Measurements from ENCODE around the gene PROCA1.
A peak's percentile ranks its signal among the peaks of the same experiment; 100 is the strongest.

The PROCA1 gene

DNA sequence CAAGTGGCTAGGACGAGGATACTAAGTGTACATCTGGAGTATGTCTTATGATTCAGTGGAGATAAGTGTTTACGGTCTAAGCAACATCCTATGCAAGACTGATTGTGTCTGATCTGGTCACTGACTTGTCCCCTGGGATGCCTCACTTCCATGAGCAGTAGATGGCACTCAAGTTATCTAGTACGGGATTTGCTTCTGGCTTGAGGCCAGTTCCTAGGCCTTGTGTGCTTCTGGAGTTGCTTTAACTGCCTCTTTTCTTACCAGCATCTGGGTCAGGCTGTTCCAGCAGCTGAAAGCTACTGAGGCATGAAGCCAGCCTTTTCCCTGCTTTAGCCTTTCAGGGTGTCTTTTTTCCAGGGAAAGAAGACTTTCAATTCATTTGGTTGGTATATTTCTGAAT is 26.7 kb downstream of the PROCA1 start:
- Histone ChIP-seq H3K14ac (ENCODE audit: low read length) (no peak overlapping the region), H2BK12ac (ENCODE audit: low read length) (no peak overlapping the region), H3K4me1 (ENCODE audit: control insufficient read depth in 2 of 2, insufficient read depth in 1 of 2, low read depth in 1 of 2, low read length in 2 of 2) (no peaks in the 10 kb centered on the region), H2BK15ac (ENCODE audit: low read length) (no peak overlapping the region), H3K18ac (ENCODE audit: low read length) (no peak overlapping the region), H2BK120ac (ENCODE audit: low read depth, low read length) (no peak overlapping the region), H3K27me3 (ENCODE audit: control insufficient read depth in 3 of 3, insufficient read depth in 3 of 3, low read depth in 1 of 3, low read length in 3 of 3) (no peaks in the 10 kb centered on the region), H2AFZ (ENCODE audit: low read length) (no peak overlapping the region), H3K9me3 (replicated peaks in 1 of 2; ENCODE audit: control insufficient read depth in 2 of 2, insufficient read depth in 1 of 2, low read depth in 1 of 2, low read length in 2 of 2) (no peaks in the 10 kb centered on the region), H2BK5ac (ENCODE audit: low read length) (no peak overlapping the region), H3K4ac (ENCODE audit: low read length) (no peak overlapping the region), H3K4me3 (ENCODE audit: low read length in 2 of 2) (no peak overlapping the region), H3K27ac (replicated peaks; ENCODE audit: low read length) (no peak overlapping the region), H3K4me2 (ENCODE audit: insufficient read depth, low read length, poor library complexity, severe bottlenecking) (no peak overlapping the region), H4K91ac (ENCODE audit: low read depth, low read length, poor library complexity) (no peak overlapping the region), H3K23ac (ENCODE audit: low read depth, low read length, poor library complexity) (no peak overlapping the region), H2AK5ac (ENCODE audit: low read depth, low read length) (no peak overlapping the region), H3K9ac (ENCODE audit: low read depth, low read length, poor library complexity) (no peak overlapping the region), H3K79me1 (ENCODE audit: low read depth, low read length) (peaks cover 2% of the 10 kb centered on the region), H4K8ac (ENCODE audit: low read depth, low read length) (no peak overlapping the region), H3K36me3 (replicated peaks in 1 of 2; ENCODE audit: control insufficient read depth in 2 of 2, insufficient read depth in 2 of 2, low read length in 2 of 2) (peaks cover 69 to 99% of the 10 kb centered on the region in 2 donors)
- DNase-seq (ENCODE audit: low spot score), result no peak
- WGBS, 2 donors (ENCODE audit: extremely low coverage in 2 of 2, insufficient read length in 2 of 2, insufficient replicate concordance in 1 of 2), result no CpG with 5 or more reads among the region's 3 CpGs

- H3K4me1 ChIP-seq (ENCODE audit: control insufficient read depth in 2 of 2, insufficient read depth in 1 of 2, low read depth in 1 of 2, low read length in 2 of 2), result no peaks in the 10 kb centered on the region
- H3K4me2 ChIP-seq (ENCODE audit: insufficient read depth, low read length, poor library complexity, severe bottlenecking), result no peak overlapping the region
- no peak overlapping the region for H3K14ac ChIP-seq (ENCODE audit: low read length)
- no peak overlapping the region for H2BK120ac ChIP-seq (ENCODE audit: low read depth, low read length)
- WGBS, 2 donors (ENCODE audit: extremely low coverage in 2 of 2, insufficient read length in 2 of 2, insufficient replicate concordance in 1 of 2), result no CpG with 5 or more reads among the region's 11 CpGs
- H3K27ac ChIP-seq (replicated peaks; ENCODE audit: low read length), result no peak overlapping the region
- no peak overlapping the region for H4K91ac ChIP-seq (ENCODE audit: low read depth, low read length, poor library complexity)
- peak overlapping the region; percentile 35 for H3K23ac ChIP-seq (ENCODE audit: low read depth, low read length, poor library complexity)
- H3K79me1 ChIP-seq (ENCODE audit: low read depth, low read length), result peaks cover 2% of the 10 kb centered on the region
- no peak overlapping the region for H2BK15ac ChIP-seq (ENCODE audit: low read length)
- no peak overlapping the region for H2AFZ ChIP-seq (ENCODE audit: low read length)
- no peak overlapping the region for H2BK12ac ChIP-seq (ENCODE audit: low read length)
- no peak overlapping the region for H3K4me3 ChIP-seq (ENCODE audit: low read length in 2 of 2)
- no peaks in the 10 kb centered on the region for H3K27me3 ChIP-seq (ENCODE audit: control insufficient read depth in 3 of 3, insufficient read depth in 3 of 3, low read depth in 1 of 3, low read length in 3 of 3)
- no peak overlapping the region for H2BK5ac ChIP-seq (ENCODE audit: low read length)
- DNase-seq (ENCODE audit: low spot score), result no peak
- no peak overlapping the region for H4K8ac ChIP-seq (ENCODE audit: low read depth, low read length)
- no peak overlapping the region for H3K9ac ChIP-seq (ENCODE audit: low read depth, low read length, poor library complexity)
- no peak overlapping the region for H3K18ac ChIP-seq (ENCODE audit: low read length)
- H3K4ac ChIP-seq (ENCODE audit: low read length), result no peak overlapping the region
- H2AK5ac ChIP-seq (ENCODE audit: low read depth, low read length), result no peak overlapping the region
- H3K9me3 ChIP-seq (replicated peaks in 1 of 2; ENCODE audit: control insufficient read depth in 2 of 2, insufficient read depth in 1 of 2, low read depth in 1 of 2, low read length in 2 of 2), result no peaks in the 10 kb centered on the region
- peaks cover 65 to 93% of the 10 kb centered on the region in 2 donors for H3K36me3 ChIP-seq (replicated peaks in 1 of 2; ENCODE audit: control insufficient read depth in 2 of 2, insufficient read depth in 2 of 2, low read length in 2 of 2)
Observed at GRCh38 chr17:28682655-28683054, 29.0 kb downstream of the PROCA1 start.

DNA sequence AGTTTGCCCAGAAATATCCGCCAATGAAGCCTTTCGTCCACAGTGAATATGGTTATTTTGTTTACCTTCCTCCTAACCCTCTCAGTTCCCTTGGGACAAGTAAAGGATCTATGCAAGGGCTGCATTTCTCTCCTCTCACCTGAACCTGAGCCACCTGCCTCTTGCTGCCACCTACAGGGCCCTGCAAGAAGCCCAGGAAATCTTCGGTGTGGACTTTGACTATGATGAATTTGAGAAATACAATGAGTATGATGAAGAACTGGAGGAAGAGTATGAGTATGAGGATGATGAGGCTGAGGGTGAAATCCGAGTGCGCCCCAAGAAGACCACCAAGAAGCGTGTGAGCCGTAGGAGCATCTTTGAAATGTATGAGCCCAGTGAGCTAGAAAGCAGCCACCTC is 35.7 kb downstream of the PROCA1 start:
- H2AK5ac ChIP-seq (ENCODE audit: low read depth, low read length), result no peak overlapping the region
- H3K4me3 ChIP-seq (ENCODE audit: low read length in 2 of 2), result no peak overlapping the region
- DNase-seq (ENCODE audit: low spot score), result no peak
- H3K18ac ChIP-seq (ENCODE audit: low read length), result no peak overlapping the region
- H3K27me3 ChIP-seq (ENCODE audit: control insufficient read depth in 3 of 3, insufficient read depth in 3 of 3, low read depth in 1 of 3, low read length in 3 of 3), result no peaks in the 10 kb centered on the region
- no peak overlapping the region for H4K91ac ChIP-seq (ENCODE audit: low read depth, low read length, poor library complexity)
- H2BK120ac ChIP-seq (ENCODE audit: low read depth, low read length), result no peak overlapping the region
- peaks cover 56 to 93% of the 10 kb centered on the region in 2 donors for H3K36me3 ChIP-seq (replicated peaks in 1 of 2; ENCODE audit: control insufficient read depth in 2 of 2, insufficient read depth in 2 of 2, low read length in 2 of 2)
- H4K8ac ChIP-seq (ENCODE audit: low read depth, low read length), result no peak overlapping the region
- no peak overlapping the region for H3K4me2 ChIP-seq (ENCODE audit: insufficient read depth, low read length, poor library complexity, severe bottlenecking)
- no peaks in the 10 kb centered on the region for H3K79me1 ChIP-seq (ENCODE audit: low read depth, low read length)
- H3K27ac ChIP-seq (replicated peaks; ENCODE audit: low read length), result no peak overlapping the region
- no peak overlapping the region for H3K4ac ChIP-seq (ENCODE audit: low read length)
- no peak overlapping the region for H3K14ac ChIP-seq (ENCODE audit: low read length)
- H2AFZ ChIP-seq (ENCODE audit: low read length), result no peak overlapping the region
- no peak overlapping the region for H2BK5ac ChIP-seq (ENCODE audit: low read length)
- no peak overlapping the region for H2BK12ac ChIP-seq (ENCODE audit: low read length)
- no peak overlapping the region for H2BK15ac ChIP-seq (ENCODE audit: low read length)
- H3K23ac ChIP-seq (ENCODE audit: low read depth, low read length, poor library complexity), result no peak overlapping the region
- no CpG with 5 or more reads among the region's 7 CpGs for WGBS, 2 donors (ENCODE audit: extremely low coverage in 2 of 2, insufficient read length in 2 of 2, insufficient replicate concordance in 1 of 2)
- H3K9ac ChIP-seq (ENCODE audit: low read depth, low read length, poor library complexity), result no peak overlapping the region
- H3K9me3 ChIP-seq (replicated peaks in 1 of 2; ENCODE audit: control insufficient read depth in 2 of 2, insufficient read depth in 1 of 2, low read depth in 1 of 2, low read length in 2 of 2), result no peaks in the 10 kb centered on the region
- H3K4me1 ChIP-seq (ENCODE audit: control insufficient read depth in 2 of 2, insufficient read depth in 1 of 2, low read depth in 1 of 2, low read length in 2 of 2), result no peaks in the 10 kb centered on the region

DNA sequence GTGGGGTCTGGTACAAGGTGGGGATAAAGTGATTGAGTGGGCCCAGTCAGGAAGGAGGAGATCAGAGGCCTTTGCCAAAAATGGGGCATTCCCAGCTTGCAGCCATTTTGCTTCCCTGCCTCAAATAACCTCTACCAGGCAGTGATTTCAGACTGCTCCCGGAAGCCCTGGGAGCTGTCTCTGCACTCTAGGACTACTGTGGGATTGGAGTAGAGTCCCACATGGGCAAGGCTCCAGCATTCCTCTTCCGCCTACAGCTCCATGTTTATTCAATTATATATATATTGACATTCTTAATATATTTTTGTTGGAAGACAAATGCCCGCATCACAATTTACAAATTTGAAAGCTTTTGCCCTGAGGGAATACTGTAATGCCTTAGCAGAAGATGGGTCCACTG is 36.2 kb downstream of the PROCA1 start:
- Histone ChIP-seq H2BK15ac (ENCODE audit: low read length) (no peak overlapping the region), H4K8ac (ENCODE audit: low read depth, low read length) (no peak overlapping the region), H3K27me3 (ENCODE audit: control insufficient read depth in 3 of 3, insufficient read depth in 3 of 3, low read depth in 1 of 3, low read length in 3 of 3) (no peaks in the 10 kb centered on the region), H3K18ac (ENCODE audit: low read length) (no peak overlapping the region), H3K14ac (ENCODE audit: low read length) (no peak overlapping the region), H2BK120ac (ENCODE audit: low read depth, low read length) (no peak overlapping the region), H3K36me3 (replicated peaks in 1 of 2; ENCODE audit: control insufficient read depth in 2 of 2, insufficient read depth in 2 of 2, low read length in 2 of 2) (peaks cover 54 to 92% of the 10 kb centered on the region in 2 donors), H2BK5ac (ENCODE audit: low read length) (no peak overlapping the region), H2AFZ (ENCODE audit: low read length) (no peak overlapping the region), H4K91ac (ENCODE audit: low read depth, low read length, poor library complexity) (no peak overlapping the region), H3K27ac (replicated peaks; ENCODE audit: low read length) (no peak overlapping the region), H3K23ac (ENCODE audit: low read depth, low read length, poor library complexity) (no peak overlapping the region), H3K79me1 (ENCODE audit: low read depth, low read length) (no peaks in the 10 kb centered on the region), H3K9me3 (replicated peaks in 1 of 2; ENCODE audit: control insufficient read depth in 2 of 2, insufficient read depth in 1 of 2, low read depth in 1 of 2, low read length in 2 of 2) (no peaks in the 10 kb centered on the region), H2BK12ac (ENCODE audit: low read length) (no peak overlapping the region), H3K4me2 (ENCODE audit: insufficient read depth, low read length, poor library complexity, severe bottlenecking) (no peak overlapping the region), H3K4me3 (ENCODE audit: low read length in 2 of 2) (no peak overlapping the region), H3K9ac (ENCODE audit: low read depth, low read length, poor library complexity) (no peak overlapping the region), H2AK5ac (ENCODE audit: low read depth, low read length) (no peak overlapping the region), H3K4ac (ENCODE audit: low read length) (no peak overlapping the region), H3K4me1 (ENCODE audit: control insufficient read depth in 2 of 2, insufficient read depth in 1 of 2, low read depth in 1 of 2, low read length in 2 of 2) (no peaks in the 10 kb centered on the region)
- WGBS, 2 donors (ENCODE audit: extremely low coverage in 2 of 2, insufficient read length in 2 of 2, insufficient replicate concordance in 1 of 2), result no CpG with 5 or more reads among the region's 3 CpGs
- no peak for DNase-seq (ENCODE audit: low spot score)
